ENCODE results near the gene SELENON.
A peak's percentile ranks its signal among the peaks of the same experiment; 100 is the strongest.

SELENON gene

GRCh38 chr1:25810341-25811299 is 10.6 kb downstream of the SELENON start:
- peak; percentile 70 to 75 for DNase-seq (ENCODE audit: low read depth in 2 of 2)

GRCh38 chr1:25811384-25812082 is 11.5 kb downstream of the SELENON start:
- no peak for DNase-seq (ENCODE audit: low read depth in 2 of 2)

GRCh38 chr1:25813071-25813733 is 13.2 kb downstream of the SELENON start:
- DNase-seq (ENCODE audit: low read depth in 2 of 2), result no peak

- no peak for DNase-seq (ENCODE audit: low read depth in 2 of 2)
Measured at GRCh38 chr1:25813734-25814471, 13.9 kb downstream of the SELENON start.

- DNase-seq (ENCODE audit: low read depth in 2 of 2), result no peak
Measured at GRCh38 chr1:25814549-25815087, 14.6 kb downstream of the SELENON start.

GRCh38 chr1:25815208-25816111 is 15.5 kb downstream of the SELENON start:
- DNase-seq (ENCODE audit: low read depth in 2 of 2), result no peak

GRCh38 chr1:25816112-25816718 is 16.2 kb downstream of the SELENON start:
- no peak for DNase-seq (ENCODE audit: low read depth in 2 of 2)

GRCh38 chr1:25817840-25818501 is 18.0 kb downstream of the SELENON start:
- DNase-seq (ENCODE audit: low read depth in 2 of 2), result no peak

GRCh38 chr1:25818569-25818968 is 18.6 kb downstream of the SELENON start:
- no peak for DNase-seq (ENCODE audit: low read depth in 2 of 2)

GRCh38 chr1:25819491-25820246 is 19.7 kb downstream of the SELENON start, which contains the start of gene MTFR1L:
MTFR1L (plus strand) TSS chr1:25819954; CDS start chr1:25823105, 3,151 bp downstream.
- peak; percentile 89 to 93 for DNase-seq (ENCODE audit: low read depth in 2 of 2)

- peak; percentile 47 to 49 for DNase-seq (ENCODE audit: low read depth in 2 of 2)
Measured at GRCh38 chr1:25820247-25821111, 20.5 kb downstream of the SELENON start.

GRCh38 chr1:25821112-25821476 is 21.1 kb downstream of the SELENON start:
- no peak for DNase-seq (ENCODE audit: low read depth in 2 of 2)

- no peak for DNase-seq (ENCODE audit: low read depth in 2 of 2)
Measured at GRCh38 chr1:25821630-25822091, 21.7 kb downstream of the SELENON start.

- no peak for DNase-seq (ENCODE audit: low read depth in 2 of 2)
Measured at GRCh38 chr1:25825605-25826004, 25.6 kb downstream of the SELENON start.

GRCh38 chr1:25826571-25826970 is 26.6 kb downstream of the SELENON start:
- DNase-seq (ENCODE audit: low read depth in 2 of 2), result no peak

GRCh38 chr1:25828491-25828890 is 28.5 kb downstream of the SELENON start:
- DNase-seq (ENCODE audit: low read depth in 2 of 2), result no peak

- no peak for DNase-seq (ENCODE audit: low read depth in 2 of 2)
Measured at GRCh38 chr1:25829046-25829445, 29.1 kb downstream of the SELENON start.

All from stimulated activated CD8-positive, alpha-beta memory T cell treated with anti-CD3 and anti-CD28 coated beads, Interleukin-2, amount 100 ng/mL, for 48 hours (primary cell).